ENCODE data around the gene PSMB9. TPM values are rescaled to one million over a fixed set of nuclear protein-coding genes. Genes with fewer than 3 reads are reported as not detected.

The PSMB9 gene
- total and polyA plus RNA-seq, 9 of the 15 experiments (the other 6 are each of a cell fraction or from before 2014, with no cell fraction given): 1.1 to 3.7 (median 2.4) TPM

- TF ChIP-seq ZBTB33 (CRISPR knock-in tag; IDR thresholded peaks at IDR 0.05): peak; percentile 77; the same call in 1 of the 2 replicates
- no peak for TF ChIP-seq ARID3A (IDR thresholded peaks at IDR 0.05; ENCODE audit: borderline replicate concordance, low read depth, low read length)
- TF ChIP-seq CCNT2 (IDR thresholded peaks at IDR 0.05; ENCODE audit: borderline replicate concordance, extremely low read depth, insufficient read length, low read depth, low read length): peak; percentile 82
- TF ChIP-seq ZNF282 (CRISPR knock-in tag; IDR thresholded peaks at IDR 0.05): no peak
- TF ChIP-seq RBM14 (IDR thresholded peaks at IDR 0.05; ENCODE audit: borderline replicate concordance, insufficient read depth, low read depth, low read length): no peak
- no peak for TF ChIP-seq FOXP1 (CRISPR knock-in tag; IDR thresholded peaks at IDR 0.05)
- no peak for TF ChIP-seq ZNF57 (CRISPR knock-in tag; IDR thresholded peaks at IDR 0.05)
- TF ChIP-seq MTA2 (IDR thresholded peaks at IDR 0.05; ENCODE audit: low read depth): no peak
- no peak for TF ChIP-seq RNF219 (CRISPR knock-in tag; IDR thresholded peaks at IDR 0.05)
- TF ChIP-seq ZFP36 (IDR thresholded peaks at IDR 0.05; ENCODE audit: low read depth, low read length, partially characterized antibody): peak; percentile 16
- no peak for TF ChIP-seq MAFK (IDR thresholded peaks at IDR 0.05; ENCODE audit: low read length)
- no peak for TF ChIP-seq GATAD2A (IDR thresholded peaks at IDR 0.05)
- TF ChIP-seq TBP (optimal IDR thresholded peaks at IDR 0.05; ENCODE audit: low read depth, low read length): no peak
- no peak for TF ChIP-seq PRMT5 (CRISPR knock-in tag; IDR thresholded peaks at IDR 0.05)
- no peak for TF ChIP-seq ZNF398 (CRISPR knock-in tag; IDR thresholded peaks at IDR 0.05)
- 0 out of 2 replicates have a peak, but pooled peaks have one; percentile 36 for TF ChIP-seq TRIM28 (IDR thresholded peaks at IDR 0.05)
- no peak for TF ChIP-seq CHAMP1 (IDR thresholded peaks at IDR 0.05)
These were observed at the start of gene PSMB9, which contains the start of gene TAP1 (continued) for GRCh38 chr6:32853541-32854375.

Data from K562 (cell line).